Peyer's patch (tissue), 4 donors: ENCODE results near the gene ADAMTS15. TPM values are rescaled to one million over a fixed set of nuclear protein-coding genes. Genes with fewer than 3 reads are reported as not detected.

Experiments used
- DNase-seq, 3 donors: peaks; one replicate each; pipeline ENCODE4 v3.0.0-alpha.2; 2017 to 2019
- H3K27ac ChIP-seq, 4 donors: fragments of 200-600 bp; sonication (generic); one replicate each; pipeline ENCODE4 v1.5.1; 2016 to 2019
- H3K27me3 ChIP-seq, 2 donors: fragments of 200-600 bp; sonication (generic); one replicate each; pipeline ENCODE4 v1.5.1; 2019
- H3K36me3 ChIP-seq, 3 donors: fragments of 200-600 bp; sonication (generic); one replicate each; pipeline ENCODE4 v1.5.1; 2016 to 2019
- H3K4me1 ChIP-seq, 4 donors: fragments of 200-600 bp; sonication (generic); one replicate each; pipeline ENCODE4 v1.5.1; 2016 to 2019
- H3K4me3 ChIP-seq, 4 donors: fragments of 200-600 bp; sonication (generic); 1 replicate in 3 of 4; 2 replicates in 1 of 4; pipeline ENCODE4 v1.5.1; 2016 to 2019; ENCODE audit warnings: mild to moderate bottlenecking in 1 of 4
- H3K9me3 ChIP-seq, 4 donors: fragments of 200-600 bp; sonication (generic); one replicate each; pipeline ENCODE4 v1.5.1; 2016 to 2019; ENCODE audit warnings: mild to moderate bottlenecking in 1 of 4
- POLR2A ChIP-seq, 2 donors: fragments of 450-650 bp; IDR thresholded peaks; one replicate each; pipeline ENCODE4 v1.5.1; 2017; ENCODE audit warnings: antibody characterized with exemption in 2 of 2, mild to moderate bottlenecking in 2 of 2, moderate library complexity in 2 of 2
- total RNA-seq, 4 donors: library from RNA; depleted of rRNA; stranded (reverse); fragments of >200 nt; gene quantifications; one replicate each; pipeline ENCODE4 v1.1.0, GENCODE V29; 2016
- TF ChIP-seq, protein P1 (sequence below), 6 experiments: fragments of 450-650 bp in 4 of 6; fragments of 200-600 bp in 2 of 6; sonication (generic) in 1 of 6; IDR thresholded peaks; one replicate each; pipeline ENCODE4 v1.5.1; 2017 to 2019; ENCODE audit warnings: antibody characterized with exemption in 6 of 6, mild to moderate bottlenecking in 3 of 6, moderate library complexity in 1 of 6

Gene ADAMTS15
- total RNA-seq, 4 donors from 2014 or later: 0.53 to 5.8 (median 2.6) TPM

GRCh38 chr11:130424613-130425140, 23.8 kb upstream of the ADAMTS15 start:
- no peaks in the 10 kb centered on the region for H3K9me3 ChIP-seq
- no peak overlapping the region for H3K4me3 ChIP-seq
- no peak for DNase-seq
- peaks cover 0 to 15% (median 6%) of the 10 kb centered on the region in 4 donors for H3K4me1 ChIP-seq
- peaks cover 0 to 16% of the 10 kb centered on the region in 2 donors for H3K27me3 ChIP-seq
- H3K36me3 ChIP-seq: no peaks in the 10 kb centered on the region
- no peak overlapping the region for H3K27ac ChIP-seq
- no peak for TF ChIP-seq POLR2A (IDR thresholded peaks at IDR 0.05)
- TF ChIP-seq, protein P1, sequence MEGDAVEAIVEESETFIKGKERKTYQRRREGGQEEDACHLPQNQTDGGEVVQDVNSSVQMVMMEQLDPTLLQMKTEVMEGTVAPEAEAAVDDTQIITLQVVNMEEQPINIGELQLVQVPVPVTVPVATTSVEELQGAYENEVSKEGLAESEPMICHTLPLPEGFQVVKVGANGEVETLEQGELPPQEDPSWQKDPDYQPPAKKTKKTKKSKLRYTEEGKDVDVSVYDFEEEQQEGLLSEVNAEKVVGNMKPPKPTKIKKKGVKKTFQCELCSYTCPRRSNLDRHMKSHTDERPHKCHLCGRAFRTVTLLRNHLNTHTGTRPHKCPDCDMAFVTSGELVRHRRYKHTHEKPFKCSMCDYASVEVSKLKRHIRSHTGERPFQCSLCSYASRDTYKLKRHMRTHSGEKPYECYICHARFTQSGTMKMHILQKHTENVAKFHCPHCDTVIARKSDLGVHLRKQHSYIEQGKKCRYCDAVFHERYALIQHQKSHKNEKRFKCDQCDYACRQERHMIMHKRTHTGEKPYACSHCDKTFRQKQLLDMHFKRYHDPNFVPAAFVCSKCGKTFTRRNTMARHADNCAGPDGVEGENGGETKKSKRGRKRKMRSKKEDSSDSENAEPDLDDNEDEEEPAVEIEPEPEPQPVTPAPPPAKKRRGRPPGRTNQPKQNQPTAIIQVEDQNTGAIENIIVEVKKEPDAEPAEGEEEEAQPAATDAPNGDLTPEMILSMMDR (IDR thresholded peaks at IDR 0.05): no peak

GRCh38 chr11:130425156-130425555, 23.3 kb upstream of the ADAMTS15 start:
- no peak for TF ChIP-seq POLR2A (IDR thresholded peaks at IDR 0.05)
- TF ChIP-seq, protein P1 (IDR thresholded peaks at IDR 0.05): no peak
- no peak overlapping the region for H3K4me3 ChIP-seq
- no peaks in the 10 kb centered on the region for H3K9me3 ChIP-seq
- peaks cover 0 to 15% (median 6%) of the 10 kb centered on the region in 4 donors for H3K4me1 ChIP-seq
- H3K27ac ChIP-seq: no peak overlapping the region
- no peak for DNase-seq
- H3K36me3 ChIP-seq: no peaks in the 10 kb centered on the region
- H3K27me3 ChIP-seq: peaks cover 0 to 16% of the 10 kb centered on the region in 2 donors

DNA sequence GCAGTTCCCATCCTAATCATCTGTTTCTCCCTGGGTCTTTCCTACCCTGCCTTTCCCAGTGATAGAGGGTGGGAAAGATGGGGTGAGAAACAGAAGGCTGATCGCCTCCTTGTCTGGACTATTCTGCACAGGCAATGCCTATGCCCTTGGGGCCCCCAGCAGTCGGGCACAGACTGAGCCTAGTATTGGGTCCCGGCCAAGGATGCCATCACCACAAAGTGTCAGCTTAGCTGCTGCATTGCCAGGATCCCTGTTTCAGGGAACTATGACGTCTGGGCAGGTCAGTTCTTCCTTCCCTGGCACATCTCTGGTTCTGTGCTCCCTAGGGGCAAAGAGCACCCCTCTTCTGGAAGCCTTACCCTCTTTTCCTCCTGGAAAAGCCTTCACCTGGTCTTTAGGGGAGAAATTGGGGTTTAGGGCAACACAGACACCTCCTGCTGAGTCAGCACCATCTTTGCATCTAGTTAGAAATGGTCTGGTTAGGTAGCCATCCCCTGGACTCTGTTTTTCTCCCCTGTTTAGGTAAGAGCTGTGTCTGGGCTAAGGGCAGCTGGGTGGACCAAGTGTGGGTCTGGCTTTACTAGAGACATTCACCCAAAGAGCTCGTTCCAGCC, 22.1 kb upstream of the ADAMTS15 start:
- H3K36me3 ChIP-seq: no peaks in the 10 kb centered on the region
- H3K27me3 ChIP-seq: peaks cover 0 to 16% of the 10 kb centered on the region in 2 donors
- TF ChIP-seq, protein P1 (IDR thresholded peaks at IDR 0.05): no peak
- TF ChIP-seq POLR2A (IDR thresholded peaks at IDR 0.05): no peak
- no peaks in the 10 kb centered on the region for H3K9me3 ChIP-seq
- DNase-seq: no peak
- H3K4me3 ChIP-seq: peak overlapping the region in 1 of 4 donors; percentile 49
- peaks cover 0 to 7% (median 6%) of the 10 kb centered on the region in 4 donors for H3K4me1 ChIP-seq
- H3K27ac ChIP-seq: no peak overlapping the region

DNA sequence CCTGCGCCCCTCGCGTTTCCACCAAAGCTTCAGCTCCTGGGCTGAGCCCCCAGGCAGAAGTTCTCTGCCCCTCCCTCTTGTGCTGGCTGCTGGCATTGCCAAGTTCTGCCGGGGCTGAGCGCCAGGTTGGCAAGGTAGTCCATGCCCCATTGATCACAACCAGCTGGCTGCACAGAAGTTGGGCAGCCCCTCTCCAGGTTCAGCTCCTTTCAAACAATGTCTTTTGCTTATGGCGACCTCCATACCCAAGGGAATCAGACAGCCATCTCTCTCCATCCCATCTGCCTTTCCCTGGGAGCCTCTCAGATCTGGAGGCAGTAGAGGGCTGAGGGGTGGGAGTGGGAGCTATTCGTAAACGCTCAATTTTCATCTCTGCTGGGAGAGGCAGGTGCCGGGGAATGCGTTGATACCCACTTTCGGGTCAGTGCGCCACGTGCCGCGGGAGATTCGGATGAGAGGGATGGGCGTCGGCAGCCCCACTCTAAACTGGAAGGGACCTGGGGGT, 21.6 kb upstream of the ADAMTS15 start:
- H3K4me3 ChIP-seq: peak overlapping the region in 1 of 4 donors; percentile 49
- TF ChIP-seq POLR2A (IDR thresholded peaks at IDR 0.05): no peak
- TF ChIP-seq, protein P1 (IDR thresholded peaks at IDR 0.05): no peak
- H3K9me3 ChIP-seq: no peaks in the 10 kb centered on the region
- peaks cover 0 to 7% (median 6%) of the 10 kb centered on the region in 4 donors for H3K4me1 ChIP-seq
- H3K36me3 ChIP-seq: no peaks in the 10 kb centered on the region
- peaks cover 0 to 16% of the 10 kb centered on the region in 2 donors for H3K27me3 ChIP-seq
- DNase-seq: no peak
- no peak overlapping the region for H3K27ac ChIP-seq

DNA sequence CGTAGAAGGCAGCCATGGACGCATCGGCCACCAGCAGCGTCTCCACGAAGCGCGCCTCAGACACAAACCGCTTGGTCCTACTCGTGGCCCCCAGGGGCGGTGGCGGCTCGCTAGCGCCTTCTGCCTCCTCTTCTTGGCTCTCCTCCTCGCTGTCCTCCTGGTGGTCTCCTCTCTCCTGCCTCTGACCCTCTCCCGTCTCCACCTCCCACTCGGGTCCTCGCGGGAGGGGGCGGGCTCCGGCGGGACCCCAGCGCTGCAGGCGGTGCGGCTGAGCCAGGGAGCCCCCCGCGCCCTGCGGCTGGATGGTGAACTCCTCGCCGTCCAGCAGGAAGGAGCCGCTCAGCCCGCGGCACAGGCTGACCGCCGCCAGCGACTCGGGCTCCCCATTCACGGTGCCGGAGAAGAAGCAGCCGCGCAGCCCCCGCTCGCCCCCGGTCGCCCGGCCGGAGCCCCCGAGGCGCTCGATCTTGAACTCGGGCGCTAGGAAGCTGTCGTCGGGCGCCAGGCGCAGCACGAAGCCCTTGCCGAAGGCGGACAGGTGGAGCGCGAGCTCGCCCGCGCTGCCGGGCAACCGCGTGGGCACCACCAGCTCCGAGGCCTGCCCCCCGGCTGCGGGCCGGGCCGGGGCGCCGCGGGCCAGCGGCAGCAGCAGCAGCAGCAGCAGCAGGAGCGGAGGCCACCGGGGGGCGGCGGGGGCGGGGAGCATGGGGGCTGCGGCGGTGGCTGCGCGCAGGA, 20.7 kb upstream of the ADAMTS15 start:
- Histone ChIP-seq H3K27ac (peak overlapping the region in 1 of 4 donors; percentile 17), H3K36me3 (no peaks in the 10 kb centered on the region), H3K4me1 (peaks cover 0 to 7% (median 6%) of the 10 kb centered on the region in 4 donors), H3K4me3 (peak overlapping the region in 3 of 4 donors; percentile 36 to 50 (median 49)), H3K9me3 (no peaks in the 10 kb centered on the region), H3K27me3 (peaks cover 0 to 16% of the 10 kb centered on the region in 2 donors)
- TF ChIP-seq POLR2A (IDR thresholded peaks at IDR 0.05): no peak
- TF ChIP-seq, protein P1 (IDR thresholded peaks at IDR 0.05): peak in 2 of 6 experiments; percentile 4 to 9
- DNase-seq: no peak
